GM12878 (cell line): ENCODE measurements around the gene UPF1.

Experiments
- KDM1A ChIP-seq: fragments of 200-600 bp; sonication (generic); IDR thresholded peaks from 2 replicates; pipeline ENCODE4 v1.6.1; 2016; ENCODE audit warnings: borderline replicate concordance
- MXI1 ChIP-seq: fragments of 150-350 bp; IDR thresholded peaks from 2 replicates; pipeline ENCODE4 v1.6.1; 2011; ENCODE audit warnings: low read depth, mild to moderate bottlenecking, inconsistent platforms, low read length, improper control_type of control experiment
- NR2F1 ChIP-seq: fragments of 450-650 bp; conservative IDR thresholded peaks from 2 replicates; pipeline ENCODE4 v1.6.1; 2017; ENCODE audit warnings: mild to moderate bottlenecking
- TARDBP ChIP-seq: IDR thresholded peaks from 2 replicates; pipeline ENCODE4 v1.6.1; 2016; ENCODE audit warnings: borderline replicate concordance
- TF ChIP-seq, protein P1 (sequence below): IDR thresholded peaks from 2 replicates; pipeline ENCODE4 v1.6.1; 2012; ENCODE audit warnings: low read depth, low read length, improper control_type of control experiment
- TF ChIP-seq, protein P2 (sequence below), 3 experiments: IDR thresholded peaks in 2 of 3; conservative IDR thresholded peaks in 1 of 3; 2 replicates each; pipeline ENCODE4 v1.5.1; 2011; ENCODE audit warnings: low read depth in 3 of 3, low read length in 3 of 3, mild to moderate bottlenecking in 3 of 3, control low read depth in 2 of 3, moderate library complexity in 2 of 3, inconsistent platforms in 1 of 3, mixed read lengths in 1 of 3; ENCODE audit not compliant: control insufficient read depth in 2 of 3, insufficient read depth in 1 of 3; ENCODE audit errors: extremely low read depth in 1 of 3
- TF ChIP-seq, protein P3 (sequence below): fragments of 450-650 bp; IDR thresholded peaks from 2 replicates; pipeline ENCODE4 v1.6.1; 2017; ENCODE audit warnings: mild to moderate bottlenecking
- TF ChIP-seq, protein P4 (sequence below): IDR thresholded peaks from 2 replicates; pipeline ENCODE4 v1.6.1; 2011; ENCODE audit warnings: low read depth, mild to moderate bottlenecking, low read length, moderate library complexity, borderline replicate concordance; ENCODE audit errors: extremely low read depth
- TF ChIP-seq, protein P5 (sequence below): fragments of 450-650 bp; IDR thresholded peaks from 2 replicates; pipeline ENCODE4 v1.6.1; 2018; ENCODE audit warnings: mild to moderate bottlenecking, low read depth, moderate library complexity; ENCODE audit not compliant: partially characterized antibody

DNA sequence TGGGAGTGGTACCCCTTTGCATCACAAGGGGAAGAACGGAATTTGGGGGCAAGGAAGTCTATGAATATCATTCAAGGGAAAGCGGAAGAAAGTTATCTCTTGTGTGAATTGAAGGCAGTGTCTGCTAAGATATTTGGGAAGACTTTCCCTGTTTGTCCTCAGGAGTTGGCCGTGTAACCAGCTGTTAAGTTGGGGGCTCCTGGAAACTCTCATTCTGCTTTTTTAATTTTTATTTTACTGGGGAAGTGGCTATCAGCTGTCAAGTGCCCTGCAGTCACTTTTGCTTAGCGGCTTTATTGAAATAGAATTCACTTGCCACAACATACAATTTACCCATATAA, 2.9 kb downstream of the UPF1 start:
- TF ChIP-seq MXI1, result no peak
- no peak for TF ChIP-seq TARDBP
- TF ChIP-seq, protein P1, sequence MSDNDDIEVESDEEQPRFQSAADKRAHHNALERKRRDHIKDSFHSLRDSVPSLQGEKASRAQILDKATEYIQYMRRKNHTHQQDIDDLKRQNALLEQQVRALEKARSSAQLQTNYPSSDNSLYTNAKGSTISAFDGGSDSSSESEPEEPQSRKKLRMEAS, result no peak
- TF ChIP-seq, protein P2, sequence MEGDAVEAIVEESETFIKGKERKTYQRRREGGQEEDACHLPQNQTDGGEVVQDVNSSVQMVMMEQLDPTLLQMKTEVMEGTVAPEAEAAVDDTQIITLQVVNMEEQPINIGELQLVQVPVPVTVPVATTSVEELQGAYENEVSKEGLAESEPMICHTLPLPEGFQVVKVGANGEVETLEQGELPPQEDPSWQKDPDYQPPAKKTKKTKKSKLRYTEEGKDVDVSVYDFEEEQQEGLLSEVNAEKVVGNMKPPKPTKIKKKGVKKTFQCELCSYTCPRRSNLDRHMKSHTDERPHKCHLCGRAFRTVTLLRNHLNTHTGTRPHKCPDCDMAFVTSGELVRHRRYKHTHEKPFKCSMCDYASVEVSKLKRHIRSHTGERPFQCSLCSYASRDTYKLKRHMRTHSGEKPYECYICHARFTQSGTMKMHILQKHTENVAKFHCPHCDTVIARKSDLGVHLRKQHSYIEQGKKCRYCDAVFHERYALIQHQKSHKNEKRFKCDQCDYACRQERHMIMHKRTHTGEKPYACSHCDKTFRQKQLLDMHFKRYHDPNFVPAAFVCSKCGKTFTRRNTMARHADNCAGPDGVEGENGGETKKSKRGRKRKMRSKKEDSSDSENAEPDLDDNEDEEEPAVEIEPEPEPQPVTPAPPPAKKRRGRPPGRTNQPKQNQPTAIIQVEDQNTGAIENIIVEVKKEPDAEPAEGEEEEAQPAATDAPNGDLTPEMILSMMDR (IDR thresholded peaks at IDR 0.05 in 2 of 3, conservative IDR thresholded peaks at IDR 0.05 in 1 of 3; ENCODE audit: control insufficient read depth in 2 of 3, extremely low read depth in 1 of 3, insufficient read depth in 1 of 3, low read depth in 3 of 3, low read length in 3 of 3), result no peak
- TF ChIP-seq, protein P3, sequence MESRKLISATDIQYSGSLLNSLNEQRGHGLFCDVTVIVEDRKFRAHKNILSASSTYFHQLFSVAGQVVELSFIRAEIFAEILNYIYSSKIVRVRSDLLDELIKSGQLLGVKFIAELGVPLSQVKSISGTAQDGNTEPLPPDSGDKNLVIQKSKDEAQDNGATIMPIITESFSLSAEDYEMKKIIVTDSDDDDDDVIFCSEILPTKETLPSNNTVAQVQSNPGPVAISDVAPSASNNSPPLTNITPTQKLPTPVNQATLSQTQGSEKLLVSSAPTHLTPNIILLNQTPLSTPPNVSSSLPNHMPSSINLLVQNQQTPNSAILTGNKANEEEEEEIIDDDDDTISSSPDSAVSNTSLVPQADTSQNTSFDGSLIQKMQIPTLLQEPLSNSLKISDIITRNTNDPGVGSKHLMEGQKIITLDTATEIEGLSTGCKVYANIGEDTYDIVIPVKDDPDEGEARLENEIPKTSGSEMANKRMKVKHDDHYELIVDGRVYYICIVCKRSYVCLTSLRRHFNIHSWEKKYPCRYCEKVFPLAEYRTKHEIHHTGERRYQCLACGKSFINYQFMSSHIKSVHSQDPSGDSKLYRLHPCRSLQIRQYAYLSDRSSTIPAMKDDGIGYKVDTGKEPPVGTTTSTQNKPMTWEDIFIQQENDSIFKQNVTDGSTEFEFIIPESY, result no peak
- TF ChIP-seq, protein P4, sequence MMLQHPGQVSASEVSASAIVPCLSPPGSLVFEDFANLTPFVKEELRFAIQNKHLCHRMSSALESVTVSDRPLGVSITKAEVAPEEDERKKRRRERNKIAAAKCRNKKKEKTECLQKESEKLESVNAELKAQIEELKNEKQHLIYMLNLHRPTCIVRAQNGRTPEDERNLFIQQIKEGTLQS, result no peak
- TF ChIP-seq NR2F1, result no peak
- no peak for TF ChIP-seq KDM1A
- TF ChIP-seq, protein P5, sequence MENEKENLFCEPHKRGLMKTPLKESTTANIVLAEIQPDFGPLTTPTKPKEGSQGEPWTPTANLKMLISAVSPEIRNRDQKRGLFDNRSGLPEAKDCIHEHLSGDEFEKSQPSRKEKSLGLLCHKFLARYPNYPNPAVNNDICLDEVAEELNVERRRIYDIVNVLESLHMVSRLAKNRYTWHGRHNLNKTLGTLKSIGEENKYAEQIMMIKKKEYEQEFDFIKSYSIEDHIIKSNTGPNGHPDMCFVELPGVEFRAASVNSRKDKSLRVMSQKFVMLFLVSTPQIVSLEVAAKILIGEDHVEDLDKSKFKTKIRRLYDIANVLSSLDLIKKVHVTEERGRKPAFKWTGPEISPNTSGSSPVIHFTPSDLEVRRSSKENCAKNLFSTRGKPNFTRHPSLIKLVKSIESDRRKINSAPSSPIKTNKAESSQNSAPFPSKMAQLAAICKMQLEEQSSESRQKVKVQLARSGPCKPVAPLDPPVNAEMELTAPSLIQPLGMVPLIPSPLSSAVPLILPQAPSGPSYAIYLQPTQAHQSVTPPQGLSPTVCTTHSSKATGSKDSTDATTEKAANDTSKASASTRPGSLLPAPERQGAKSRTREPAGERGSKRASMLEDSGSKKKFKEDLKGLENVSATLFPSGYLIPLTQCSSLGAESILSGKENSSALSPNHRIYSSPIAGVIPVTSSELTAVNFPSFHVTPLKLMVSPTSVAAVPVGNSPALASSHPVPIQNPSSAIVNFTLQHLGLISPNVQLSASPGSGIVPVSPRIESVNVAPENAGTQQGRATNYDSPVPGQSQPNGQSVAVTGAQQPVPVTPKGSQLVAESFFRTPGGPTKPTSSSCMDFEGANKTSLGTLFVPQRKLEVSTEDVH, result no peak
